H1 (cell line): Measurements from ENCODE around the gene MMP24. TPM values are rescaled to one million over a fixed set of nuclear protein-coding genes. Genes with fewer than 3 reads are reported as not detected.

Source experiments
- CTCF ChIA-PET: fragments of 300-600 bp; sonication (Branson Sonifier 250); formaldehyde crosslinking; loops from one replicate; lab custom pipeline; 2021; ENCODE audit not compliant: partially characterized antibody; lab: Charles Lee
- POLR2A ChIA-PET: fragments of 300-600 bp; sonication (Branson Sonifier 250); formaldehyde crosslinking; loops from one replicate; lab custom pipeline; 2021; ENCODE audit warnings: inconsistent platforms; ENCODE audit not compliant: partially characterized antibody; lab: Charles Lee
- DNase-seq, 2 experiments: peaks; one replicate each; pipeline versions ENCODE4 v3.0.0 to v3.0.0-alpha.2; 2010 to 2022; ENCODE audit warnings: low spot score in 2 of 2, low read depth in 1 of 2, mixed read lengths in 1 of 2
- FAIRE-seq: peaks from 2 replicates; lab custom pipeline; 2011; peaks lifted over from hg19 to GRCh38; lab: Jason Lieb, UNC
- H2AFZ ChIP-seq: 2 replicates; pipeline ENCODE4 v1.8.1; 2012; ENCODE audit warnings: low read length, inconsistent platforms
- H2AK5ac ChIP-seq: 2 replicates; pipeline ENCODE4 v1.6.1; 2013; ENCODE audit warnings: low read depth, low read length
- H2BK120ac ChIP-seq: replicated peaks from 2 replicates; pipeline ENCODE3; 2013; ENCODE audit warnings: low read depth, low read length, inconsistent platforms
- H2BK12ac ChIP-seq: 2 replicates; pipeline ENCODE4 v1.6.1; 2013; ENCODE audit warnings: low read depth, low read length
- H2BK15ac ChIP-seq: 2 replicates; pipeline ENCODE4 v1.6.1; 2013; ENCODE audit warnings: low read length
- H2BK20ac ChIP-seq: 2 replicates; pipeline ENCODE4 v1.6.1; 2013; ENCODE audit warnings: low read length
- H2BK5ac ChIP-seq: 2 replicates; pipeline ENCODE4 v1.6.1; 2013; ENCODE audit warnings: low read depth, low read length
- H3K14ac ChIP-seq: 2 replicates; pipeline ENCODE4 v1.6.1; 2013; ENCODE audit warnings: inconsistent platforms; ENCODE audit not compliant: insufficient read length
- H3K18ac ChIP-seq: 2 replicates; pipeline ENCODE4 v1.6.1; 2013; ENCODE audit warnings: low read length; ENCODE audit errors: extremely low read depth
- H3K23ac ChIP-seq: 2 replicates; pipeline ENCODE4 v1.6.1; 2013; ENCODE audit warnings: inconsistent platforms; ENCODE audit not compliant: insufficient read length
- H3K23me2 ChIP-seq: 2 replicates; pipeline ENCODE4 v1.6.1; 2013; ENCODE audit warnings: low read depth, low read length
- H3K27ac ChIP-seq: 2 replicates; pipeline ENCODE4 v1.6.1; 2011; ENCODE audit warnings: low read depth, low read length, inconsistent platforms
- H3K27me3 ChIP-seq, 4 experiments: replicated peaks in 1 of 4; 1 replicate in 1 of 4; 2 replicates in 3 of 4; pipeline versions ENCODE4 v1.6.1 to v1.8.1; 2011 to 2013; ENCODE audit warnings: low read length in 3 of 4, mild to moderate bottlenecking in 3 of 4, inconsistent platforms in 2 of 4, mixed read lengths in 2 of 4, moderate library complexity in 1 of 4; ENCODE audit not compliant: control insufficient read depth in 3 of 4, insufficient read depth in 3 of 4; ENCODE audit errors: extremely low read depth in 1 of 4
- H3K36me3 ChIP-seq, 4 experiments: 2 replicates each; pipeline versions ENCODE4 v1.6.1 to v1.8.1; 2011 to 2013; ENCODE audit warnings: mild to moderate bottlenecking in 4 of 4, low read length in 3 of 4, moderate library complexity in 2 of 4, control low read depth in 1 of 4, inconsistent platforms in 1 of 4; ENCODE audit not compliant: insufficient read depth in 4 of 4, control insufficient read depth in 2 of 4
- H3K4ac ChIP-seq: replicated peaks from 2 replicates; pipeline ENCODE3; 2013; ENCODE audit warnings: low read length, low read depth, mixed read lengths, inconsistent platforms; ENCODE audit not compliant: insufficient read length
- H3K4me1 ChIP-seq, 4 experiments: replicated peaks in 1 of 4; 1 replicate in 1 of 4; 2 replicates in 3 of 4; pipeline versions ENCODE4 v1.6.1 to v1.8.1; 2011 to 2013; ENCODE audit warnings: low read length in 3 of 4, inconsistent platforms in 2 of 4, mixed read lengths in 1 of 4; ENCODE audit not compliant: insufficient read depth in 4 of 4, control insufficient read depth in 3 of 4
- H3K4me2 ChIP-seq, 2 experiments: 2 replicates each; pipeline versions ENCODE4 v1.6.1 to v1.8.1; 2011 to 2013; ENCODE audit warnings: low read depth in 2 of 2, low read length in 2 of 2, control low read depth in 1 of 2, inconsistent platforms in 1 of 2, mild to moderate bottlenecking in 1 of 2; ENCODE audit not compliant: insufficient read depth in 1 of 2
- H3K4me3 ChIP-seq, 4 experiments: fragments of 200-600, 300-600 bp in 1 of 4; sonication (generic), shearing (Covaris generic), sonication (Bioruptor Twin) in 1 of 4; 2 replicates each; pipeline versions ENCODE4 v1.5.1 to v1.8.1; 2011 to 2016; ENCODE audit warnings: low read length in 4 of 4, low read depth in 3 of 4, control low read depth in 2 of 4, inconsistent platforms in 2 of 4, mild to moderate bottlenecking in 2 of 4, mixed read lengths in 1 of 4, moderate library complexity in 1 of 4; ENCODE audit not compliant: insufficient read depth in 2 of 4; ENCODE audit errors: extremely low read depth in 1 of 4
- H3K56ac ChIP-seq: replicated peaks from 2 replicates; pipeline ENCODE3; 2013; ENCODE audit warnings: low read depth, mild to moderate bottlenecking, mixed read lengths, low read length, inconsistent platforms; ENCODE audit not compliant: insufficient read length
- H3K79me1 ChIP-seq: 2 replicates; pipeline ENCODE4 v1.6.1; 2013; ENCODE audit warnings: low read depth, low read length, control low read depth
- H3K79me2 ChIP-seq, 2 experiments: 2 replicates each; pipeline versions ENCODE4 v1.6.1 to v1.8.1; 2012 to 2013; ENCODE audit warnings: low read length in 2 of 2, mild to moderate bottlenecking in 2 of 2, inconsistent platforms in 1 of 2; ENCODE audit not compliant: insufficient read depth in 2 of 2, control insufficient read depth in 1 of 2
- H3K9ac ChIP-seq, 4 experiments: replicated peaks in 1 of 4; 1 replicate in 1 of 4; 2 replicates in 3 of 4; pipeline versions ENCODE4 v1.6.1 to v1.8.1; 2011 to 2013; ENCODE audit warnings: low read depth in 3 of 4, low read length in 3 of 4, control low read depth in 2 of 4, mild to moderate bottlenecking in 2 of 4, moderate library complexity in 2 of 4, inconsistent platforms in 1 of 4; ENCODE audit errors: extremely low read depth in 1 of 4
- H3K9me3 ChIP-seq, 2 experiments: 2 replicates each; pipeline versions ENCODE4 v1.6.1 to v1.8.1; 2012 to 2013; ENCODE audit warnings: mild to moderate bottlenecking in 2 of 2, moderate library complexity in 2 of 2, control low read depth in 1 of 2, inconsistent platforms in 1 of 2, low read depth in 1 of 2, low read length in 1 of 2, mixed read lengths in 1 of 2; ENCODE audit not compliant: insufficient read depth in 2 of 2
- H4K20me1 ChIP-seq, 2 experiments: replicated peaks in 1 of 2; 2 replicates each; pipeline versions ENCODE3 to v1.8.1; 2011 to 2013; ENCODE audit warnings: inconsistent platforms in 2 of 2, low read length in 2 of 2, mild to moderate bottlenecking in 1 of 2; ENCODE audit not compliant: insufficient read depth in 2 of 2, control insufficient read depth in 1 of 2
- H4K5ac ChIP-seq: 2 replicates; pipeline ENCODE4 v1.6.1; 2013; ENCODE audit warnings: low read length, low read depth, mixed read lengths, inconsistent platforms; ENCODE audit not compliant: insufficient read length
- H4K8ac ChIP-seq: 2 replicates; pipeline ENCODE4 v1.8.0; 2013; ENCODE audit warnings: mild to moderate bottlenecking, moderate library complexity, low read length, inconsistent platforms; ENCODE audit not compliant: insufficient read depth; ENCODE audit errors: extremely low read depth
- H4K91ac ChIP-seq: replicated peaks from 2 replicates; pipeline ENCODE3; 2013; ENCODE audit warnings: low read length, mixed read lengths, inconsistent platforms; ENCODE audit not compliant: insufficient read length
- BACH1 ChIP-seq: IDR thresholded peaks from 2 replicates; pipeline ENCODE4 v1.6.1; 2012; ENCODE audit warnings: low read length, improper control_type of control experiment
- FOSL1 ChIP-seq: IDR thresholded peaks from 2 replicates; pipeline ENCODE4 v1.6.1; 2011; ENCODE audit warnings: mild to moderate bottlenecking, low read depth, low read length, moderate library complexity; ENCODE audit not compliant: insufficient read depth
- KDM1A ChIP-seq: fragments of 200-600, 300-600 bp; sonication (generic); IDR thresholded peaks from 2 replicates; pipeline ENCODE4 v1.7.1; 2016; ENCODE audit warnings: mild to moderate bottlenecking, low read length, borderline replicate concordance
- KDM4A ChIP-seq: IDR thresholded peaks from one replicate; pipeline ENCODE4 v1.7.1; 2012; ENCODE audit warnings: low read depth, mild to moderate bottlenecking, moderate library complexity, low read length, inconsistent platforms; ENCODE audit not compliant: severe bottlenecking
- MAFK ChIP-seq: IDR thresholded peaks from 2 replicates; pipeline ENCODE4 v1.6.1; 2012; ENCODE audit warnings: low read depth, mild to moderate bottlenecking, improper control_type of control experiment, low read length
- RBBP5 ChIP-seq: IDR thresholded peaks from 2 replicates; pipeline ENCODE4 v1.7.1; 2012; ENCODE audit warnings: low read depth, mild to moderate bottlenecking, inconsistent platforms, low read length, moderate library complexity, borderline replicate concordance
- RFX5 ChIP-seq: IDR thresholded peaks from 2 replicates; pipeline ENCODE4 v1.6.1; 2011; ENCODE audit warnings: low read depth, low read length, improper control_type of control experiment, borderline replicate concordance
- TAF1 ChIP-seq: IDR thresholded peaks from 2 replicates; pipeline ENCODE4 v1.6.1; 2011; ENCODE audit warnings: mild to moderate bottlenecking, low read depth, low read length
- TAF7 ChIP-seq: optimal IDR thresholded peaks from 2 replicates; pipeline ENCODE3; 2011; ENCODE audit warnings: low read depth, mild to moderate bottlenecking, inconsistent platforms, low read length, moderate library complexity, borderline replicate concordance
- WGBS, 2 experiments: shearing (Covaris generic) in 1 of 2; methylation state at CpG; one replicate each; pipeline versions ENCODE4 v1.1.6 to v1.1.7; 2013 to 2015; ENCODE audit warnings: low lambda C conversion rate in 2 of 2, mixed read lengths in 2 of 2, inconsistent platforms in 1 of 2, low coverage in 1 of 2, missing lambda C conversion rate in 1 of 2; ENCODE audit not compliant: insufficient replicate concordance in 2 of 2, insufficient coverage in 1 of 2, insufficient read length in 1 of 2; ENCODE audit errors: extremely low coverage in 1 of 2, missing lambda C conversion rate in 1 of 2; 5-methylcytosine and 5-hydroxymethylcytosine counted together
- polyA plus RNA-seq, 7 experiments: library from polyadenylated mRNA; depleted of rRNA in 3 of 7; stranded (reverse) in 5 of 7; unstranded in 2 of 7; fragments of >200 nt in 5 of 7; fragments of 200-250 nt in 2 of 7; gene quantifications; 1 replicate in 5 of 7; 2 replicates in 1 of 7; 4 replicates in 1 of 7; pipeline versions ENCODE4 v1.2.1 to v1.2.3, GENCODE V29; 2011 to 2013; ENCODE audit warnings: missing spikeins in 2 of 7, mixed read lengths in 2 of 7
- total RNA-seq: library from RNA; stranded (reverse); fragmentation: NEBNext Ultra II Directional; extraction: Animal tissue kit (Norgen Biotek cat#: 25700); gene quantifications from 2 replicates; pipeline ENCODE4 v1.2.1, GENCODE V29; 2021
- TF ChIP-seq, protein P1 (sequence below): IDR thresholded peaks from 2 replicates; pipeline ENCODE4 v1.6.1; 2012; ENCODE audit warnings: inconsistent platforms

MMP24 gene
- total and polyA plus RNA-seq, 2 of the 8 experiments (the other 6 are each of a cell fraction or from before 2014, with no cell fraction given) = 18.8 to 21.4 TPM

DNA sequence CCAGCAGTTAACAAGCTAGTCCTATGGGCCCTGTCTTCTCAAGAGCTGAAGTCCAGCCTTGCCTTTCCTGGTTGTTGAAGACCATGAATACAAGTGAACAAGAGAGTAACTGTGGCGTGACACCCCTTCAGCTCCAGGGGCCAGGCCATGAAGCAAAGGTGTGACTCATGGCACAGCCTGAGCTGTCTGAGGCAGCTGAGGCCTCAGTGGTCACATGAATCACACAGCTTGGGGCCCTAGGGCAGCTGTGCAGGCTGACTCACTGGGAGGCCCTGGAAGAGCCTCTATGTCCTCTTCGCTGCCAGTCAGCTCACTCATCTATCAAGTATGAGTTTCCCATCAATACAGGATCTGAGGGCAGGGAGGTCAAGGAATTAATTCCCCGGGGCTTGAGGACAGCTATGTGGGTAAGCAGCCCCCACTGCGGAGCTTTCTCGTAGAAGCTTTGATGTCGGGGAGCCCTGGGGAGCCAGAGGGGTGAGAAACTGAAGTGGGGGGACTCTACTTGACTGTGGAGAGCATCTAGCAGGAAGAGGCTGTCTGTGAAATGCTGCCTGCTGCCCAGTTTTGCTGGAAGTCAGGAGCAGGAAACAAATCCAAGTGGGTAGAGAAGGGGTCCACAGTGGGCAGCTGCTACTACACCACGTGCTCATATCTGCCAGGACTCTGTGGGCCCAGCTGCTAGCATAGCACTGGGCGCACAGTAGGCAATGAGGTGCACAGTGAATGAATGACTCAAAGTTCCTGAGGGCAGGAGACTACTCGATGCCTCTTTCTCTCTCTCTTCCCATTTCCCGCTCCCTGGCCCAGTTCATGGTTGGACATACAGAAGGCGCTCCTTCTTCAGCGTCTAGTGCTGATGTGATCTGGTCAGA, 79.4 kb downstream of the MMP24 start:
- Histone ChIP-seq H3K79me2 (no peaks in the 10 kb centered on the region), H2BK120ac (no peak overlapping the region), H3K9ac (no peak overlapping the region), H4K5ac (no peak overlapping the region), H3K56ac (no peak overlapping the region), H2BK12ac (no peak overlapping the region; the same call in 1 of the 2 replicates), H3K27me3 (no peaks in the 10 kb centered on the region), H2BK15ac (no peak overlapping the region), H3K4me3 (no peak overlapping the region), H4K20me1 (no peaks in the 10 kb centered on the region), H3K23ac (no peak overlapping the region), H3K4me1 (peaks cover 0 to 4% (median 2%) of the 10 kb centered on the region in 4 experiments; a peak in 2 of 7 replicates), H2AK5ac (no peak overlapping the region; the same call in 1 of the 2 replicates), H2BK5ac (no peak overlapping the region), H2BK20ac (no peak overlapping the region), H3K4me2 (no peak overlapping the region), H3K4ac (no peak overlapping the region), H3K36me3 (no peaks in the 10 kb centered on the region), H3K27ac (no peak overlapping the region), H3K23me2 (no peaks in the 10 kb centered on the region), H3K18ac (no peak overlapping the region), H3K79me1 (no peaks in the 10 kb centered on the region), H2AFZ (no peak overlapping the region), H4K91ac (no peak overlapping the region), H4K8ac (no peak overlapping the region), H3K14ac (no peak overlapping the region), H3K9me3 (no peaks in the 10 kb centered on the region)
- ChIA-PET CTCF (interaction anchor here (0.5 to 13.8 kb wide), 25 partner anchors 12 to 348 kb away, joined by 3 to 141 read pairs (median 5); partner anchors contain the start of genes EDEM2, EIF6, FAM83C and MMP24OS), POLR2A (interaction anchor here (0.7 to 1.8 kb wide), 7 partner anchors 22 to 149 kb away, joined by 3 to 5 read pairs (median 3); partner anchors contain the start of gene EIF6)
- 92% methylated on average over 12 of the region's 12 CpGs; no CpG with 5 or more reads in 1 of the 2 experiments for WGBS, 2 experiments
- FAIRE-seq = no peak
- no peak for DNase-seq
- TF ChIP-seq KDM4A (no peak), FOSL1 (no peak), TAF7 (no peak), KDM1A (no peak), RBBP5 (no peak), BACH1 (no peak), TAF1 (no peak), MAFK (no peak), RFX5 (no peak)
- TF ChIP-seq, protein P1, sequence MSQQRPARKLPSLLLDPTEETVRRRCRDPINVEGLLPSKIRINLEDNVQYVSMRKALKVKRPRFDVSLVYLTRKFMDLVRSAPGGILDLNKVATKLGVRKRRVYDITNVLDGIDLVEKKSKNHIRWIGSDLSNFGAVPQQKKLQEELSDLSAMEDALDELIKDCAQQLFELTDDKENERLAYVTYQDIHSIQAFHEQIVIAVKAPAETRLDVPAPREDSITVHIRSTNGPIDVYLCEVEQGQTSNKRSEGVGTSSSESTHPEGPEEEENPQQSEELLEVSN = no peak
